HepG2 (cell line): ENCODE data around the gene TSC22D1. TPM values are rescaled to one million over a fixed set of nuclear protein-coding genes. Genes with fewer than 3 reads are reported as not detected.

Experiments used
- HNF1B ChIP-seq: sonication (generic); formaldehyde crosslinking; IDR thresholded peaks from 2 replicates; pipeline ENCODE4 v1.5.1; 2020; ENCODE audit warnings: mild to moderate bottlenecking, moderate library complexity, missing genetic modification reagents
- IKZF5 ChIP-seq: IDR thresholded peaks from 2 replicates; pipeline ENCODE4 v1.6.1; 2018; ENCODE audit warnings: missing genetic modification reagents, mild to moderate bottlenecking, missing compliant biosample characterization
- MAFG ChIP-seq: sonication (generic); formaldehyde crosslinking; IDR thresholded peaks from 2 replicates; pipeline ENCODE4 v1.5.1; 2020; ENCODE audit warnings: mild to moderate bottlenecking, missing genetic modification reagents
- STAT6 ChIP-seq: sonication (generic); formaldehyde crosslinking; IDR thresholded peaks from 2 replicates; pipeline ENCODE4 v1.4.0; 2020; ENCODE audit warnings: missing genetic modification reagents, mild to moderate bottlenecking, borderline replicate concordance
- THRA ChIP-seq: sonication (generic); formaldehyde crosslinking; IDR thresholded peaks from 2 replicates; pipeline ENCODE4 v1.4.0; 2020; ENCODE audit warnings: missing genetic modification reagents, borderline replicate concordance
- TRAFD1 ChIP-seq: sonication (generic); formaldehyde crosslinking; IDR thresholded peaks from 2 replicates; pipeline ENCODE4 v1.5.1; 2020; ENCODE audit warnings: missing genetic modification reagents, mild to moderate bottlenecking, borderline replicate concordance
- YEATS4 ChIP-seq: sonication (generic); formaldehyde crosslinking; IDR thresholded peaks from 2 replicates; pipeline ENCODE4 v1.4.0; 2020; ENCODE audit warnings: missing genetic modification reagents, borderline replicate concordance
- ZNF333 ChIP-seq: sonication (generic); formaldehyde crosslinking; IDR thresholded peaks from 2 replicates; pipeline ENCODE4 v1.4.0; 2020; ENCODE audit warnings: mild to moderate bottlenecking, missing genetic modification reagents, borderline replicate concordance
- ZNF569 ChIP-seq: sonication (generic); formaldehyde crosslinking; IDR thresholded peaks from 2 replicates; pipeline ENCODE4 v1.5.0; 2020; ENCODE audit warnings: mild to moderate bottlenecking, missing genetic modification reagents, moderate library complexity, borderline replicate concordance
- ZNF646 ChIP-seq: sonication (generic); formaldehyde crosslinking; IDR thresholded peaks from 2 replicates; pipeline ENCODE4 v1.9.0; 2021; ENCODE audit warnings: mild to moderate bottlenecking, missing genetic modification reagents
- polyA plus RNA-seq, 8 experiments: library from polyadenylated mRNA; depleted of rRNA in 3 of 8; stranded (reverse) in 7 of 8; unstranded in 1 of 8; fragments of >200 nt; fragmentation: Illumina TruSeq in 4 of 8; extraction: Trizol in 4 of 8; gene quantifications; 2 replicates each; pipeline versions ENCODE4 v1.2.1 to v1.2.3, GENCODE V29; 2011 to 2016; ENCODE audit warnings: low read depth in 4 of 8, missing spikeins in 1 of 8, mixed read lengths in 1 of 8; ENCODE audit not compliant: insufficient read depth in 1 of 8
- total RNA-seq, 5 experiments: library from RNA; depleted of rRNA; stranded (reverse); fragments of >200 nt; fragmentation: Illumina TruSeq; extraction: Trizol; gene quantifications; 2 replicates each; pipeline ENCODE4 v1.2.3, GENCODE V29; 2016; ENCODE audit warnings: low read depth in 1 of 5

Gene TSC22D1
- total and polyA plus RNA-seq, 2 of the 13 experiments (the other 11 are each of a cell fraction or from before 2014, with no cell fraction given), result 18.4 to 35.7 TPM

GRCh38 chr13:44404261-44405132 is 171.6 kb downstream of the TSC22D1 start (continued):
- TF ChIP-seq TRAFD1 (CRISPR knock-in tag) (no peak; the same call in 1 of the 2 replicates), IKZF5 (peak; percentile 64; the same call in 1 of the 2 replicates), THRA (peak; percentile 96), ZNF333 (CRISPR knock-in tag) (peak; percentile 76; the same call in 1 of the 2 replicates), YEATS4 (peak; percentile 82; the same call in 1 of the 2 replicates), ZNF646 (CRISPR knock-in tag) (no peak; the same call in 1 of the 2 replicates), MAFG (CRISPR knock-in tag) (no peak), HNF1B (CRISPR knock-in tag) (peak; percentile 82), ZNF569 (CRISPR knock-in tag) (no peak), STAT6 (CRISPR knock-in tag) (peak; percentile 76; the same call in 1 of the 2 replicates)
